ENCODE results near the gene PLXNA4. TPM values are rescaled to one million over a fixed set of nuclear protein-coding genes. Genes with fewer than 3 reads are reported as not detected.

Gene PLXNA4
- total RNA-seq, 4 donors from 2014 or later = 5.1 to 7.0 (median 5.3) TPM

DNA sequence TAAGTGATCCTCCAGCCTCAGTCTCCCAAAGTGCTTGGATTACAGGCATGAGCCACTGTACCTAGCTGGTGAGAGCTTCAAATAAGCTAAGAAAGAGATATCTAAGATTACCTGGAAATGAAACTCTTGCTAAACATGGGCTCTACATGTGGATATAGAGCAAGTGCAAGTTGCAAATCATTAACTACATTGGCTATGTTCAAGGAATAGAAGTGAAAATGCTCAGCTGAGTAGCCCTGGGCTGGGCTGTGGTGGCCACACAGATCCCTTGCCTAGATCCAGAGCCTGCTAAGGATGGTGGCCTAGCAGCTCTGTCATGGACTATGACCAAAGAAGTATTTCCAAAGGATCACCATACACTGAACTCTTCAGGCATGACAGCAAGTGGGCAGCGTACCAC lies 209.3 kb downstream of the PLXNA4 start:
- intact Hi-C loops (cut with DNase I; ENCODE audit: low total_unique reads) = no loop called here
- no peak for TF ChIP-seq CTCF (IDR thresholded peaks at IDR 0.05)
- TF ChIP-seq POLR2A (IDR thresholded peaks at IDR 0.05) = no peak
- no peak for DNase-seq (ENCODE audit: low spot score in 2 of 2)
- no peak overlapping the region for H3K4me3 ChIP-seq (ENCODE audit: low read depth, poor library complexity, severe bottlenecking)
- WGBS, 2 donors = 82 to 96% methylated on average over 1 of the region's 1 CpG

DNA sequence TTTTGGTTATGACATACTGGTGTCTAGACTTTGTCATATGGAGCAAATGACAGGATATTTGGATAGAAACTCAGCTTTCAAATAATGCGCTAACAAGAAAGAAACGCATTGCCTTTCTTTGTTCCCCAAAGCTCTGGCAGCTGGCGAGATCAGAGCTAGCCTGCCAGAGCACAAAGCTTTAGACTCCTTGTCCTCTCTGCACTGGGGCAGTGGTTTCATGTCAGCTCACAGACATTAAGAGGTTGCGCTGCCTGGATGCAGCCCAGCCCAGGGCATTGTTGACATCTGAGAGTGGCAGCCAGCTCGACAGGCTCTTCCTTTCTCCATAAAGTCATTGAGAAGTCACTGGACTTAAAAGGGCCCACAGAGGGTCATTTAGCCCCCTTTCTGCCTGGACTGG lies 212.0 kb downstream of the PLXNA4 start:
- WGBS, 2 donors = 85% methylated on average over 5 of the region's 5 CpGs
- TF ChIP-seq POLR2A (IDR thresholded peaks at IDR 0.05) (no peak), CTCF (IDR thresholded peaks at IDR 0.05) (no peak)
- intact Hi-C loops (cut with DNase I; ENCODE audit: low total_unique reads) = no loop called here
- no peak overlapping the region for H3K4me3 ChIP-seq (ENCODE audit: low read depth, poor library complexity, severe bottlenecking)
- no peak for DNase-seq (ENCODE audit: low spot score in 2 of 2)

DNA sequence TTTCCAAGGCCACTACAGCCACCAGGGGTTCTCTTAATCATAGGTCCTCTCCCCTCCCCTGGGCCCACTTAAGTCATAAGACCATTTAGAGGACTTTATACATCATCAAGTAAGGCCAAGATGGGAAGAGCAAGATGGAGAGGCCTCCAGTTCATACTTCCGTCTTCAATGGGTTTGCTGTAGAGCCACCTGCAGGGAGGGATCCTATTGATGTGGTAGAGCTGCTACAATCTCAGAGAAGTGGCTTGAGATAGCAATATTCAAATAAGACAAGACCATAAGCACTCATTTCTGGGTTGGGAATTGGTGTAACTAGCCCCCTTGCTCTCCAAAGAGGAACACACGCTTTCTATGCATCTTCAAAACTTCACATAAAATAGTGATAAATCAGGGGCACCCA lies 214.2 kb downstream of the PLXNA4 start:
- intact Hi-C loops (cut with DNase I; ENCODE audit: low total_unique reads) = no loop called here

GRCh38 chr7:132361146-132361545 lies 215.1 kb downstream of the PLXNA4 start:
- intact Hi-C loops (cut with DNase I; ENCODE audit: low total_unique reads) = no loop called here
- no peak overlapping the region for H3K4me3 ChIP-seq (ENCODE audit: low read depth, poor library complexity, severe bottlenecking)
- WGBS, 2 donors = 77 to 81% methylated on average over 5 of the region's 5 CpGs
- no peak for DNase-seq (ENCODE audit: low spot score in 2 of 2)
- TF ChIP-seq POLR2A (IDR thresholded peaks at IDR 0.05) = no peak
- no peak for TF ChIP-seq CTCF (IDR thresholded peaks at IDR 0.05)

More for the DNA sequence above, 214.2 kb downstream of the PLXNA4 start:
- no peak overlapping the region for H3K4me3 ChIP-seq (ENCODE audit: low read depth, poor library complexity, severe bottlenecking)
- no peak for DNase-seq (ENCODE audit: low spot score in 2 of 2)
- WGBS, 2 donors = 91 to 98% methylated on average over 2 of the region's 2 CpGs
- no peak for TF ChIP-seq CTCF (IDR thresholded peaks at IDR 0.05)
- TF ChIP-seq POLR2A (IDR thresholded peaks at IDR 0.05) = no peak

DNA sequence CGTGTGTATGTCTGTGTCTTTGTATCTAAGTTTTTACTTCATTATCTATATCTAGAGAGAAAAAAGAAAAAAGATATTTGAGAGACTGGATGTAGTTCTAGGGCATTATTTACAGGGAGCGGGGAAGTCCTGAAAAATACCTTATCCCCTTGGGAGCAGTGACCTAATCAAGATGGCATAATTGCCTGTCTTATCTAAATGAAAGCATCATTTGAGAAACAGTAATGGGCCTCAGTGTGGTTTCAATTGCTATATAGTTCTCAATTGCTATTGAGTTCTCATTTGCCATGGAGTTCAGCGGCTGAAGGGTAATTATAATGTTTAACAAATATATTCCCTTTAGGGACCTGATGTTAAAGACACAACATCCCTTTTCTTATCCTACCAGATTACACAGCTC lies 216.5 kb downstream of the PLXNA4 start:
- TF ChIP-seq POLR2A (IDR thresholded peaks at IDR 0.05) (no peak), CTCF (IDR thresholded peaks at IDR 0.05) (no peak)
- 92 to 97% methylated on average over 3 of the region's 3 CpGs for WGBS, 2 donors
- no peak overlapping the region for H3K4me3 ChIP-seq (ENCODE audit: low read depth, poor library complexity, severe bottlenecking)
- no peak for DNase-seq (ENCODE audit: low spot score in 2 of 2)
- intact Hi-C loops (cut with DNase I; ENCODE audit: low total_unique reads) = no loop called here

DNA sequence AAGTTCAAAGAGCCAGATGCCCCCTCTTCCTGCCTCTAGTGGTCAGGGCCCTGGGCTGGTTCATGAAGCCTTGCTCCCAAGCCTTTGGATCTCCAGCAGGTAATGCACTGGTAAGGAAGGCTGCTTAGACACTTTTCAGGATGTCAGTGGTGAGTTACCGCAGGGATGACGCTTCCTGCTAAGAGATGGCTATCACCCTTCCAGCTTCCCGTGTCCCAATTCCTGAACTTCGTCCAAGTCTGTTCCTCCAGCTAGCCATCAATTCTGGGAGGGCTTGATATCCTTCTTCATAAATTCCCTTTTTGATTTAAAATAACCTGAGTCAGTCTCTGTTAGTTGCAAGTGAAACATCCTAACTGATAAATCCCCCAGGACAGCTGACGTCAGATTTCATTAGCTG lies 221.2 kb downstream of the PLXNA4 start:
- intact Hi-C loops (cut with DNase I; ENCODE audit: low total_unique reads) = no loop called here
- DNase-seq (ENCODE audit: low spot score in 2 of 2) = no peak
- H3K4me3 ChIP-seq (ENCODE audit: low read depth, poor library complexity, severe bottlenecking) = no peak overlapping the region
- TF ChIP-seq POLR2A (IDR thresholded peaks at IDR 0.05) (no peak), CTCF (IDR thresholded peaks at IDR 0.05) (no peak)
- 46 to 67% methylated on average over 5 of the region's 5 CpGs for WGBS, 2 donors

Data from lower leg skin (tissue), 4 donors.